Measurements from ENCODE around the gene TPRN. TPM values are rescaled to one million over a fixed set of nuclear protein-coding genes. Genes with fewer than 3 reads are reported as not detected.

The TPRN gene
- total and polyA plus RNA-seq, 2 of the 4 experiments (the other 2 are of a cell fraction), result 1.8 to 5.3 TPM

GRCh38 chr9:137242269-137243203 is 42.0 kb upstream of the TPRN start:
- Histone ChIP-seq H3K4me3 (ENCODE audit: insufficient read depth, low read depth, low read length) (peak overlapping the region; percentile 50), H3K36me3 (ENCODE audit: control insufficient read depth, insufficient read depth, low read length) (peaks cover 19% of the 10 kb centered on the region), H3K79me1 (ENCODE audit: low read depth in 1 of 2, low read length in 2 of 2) (peaks cover 9 to 44% of the 10 kb centered on the region in 2 experiments; a peak in 3 of 4 replicates), H4K5ac (ENCODE audit: low read depth, low read length) (no peak overlapping the region), H3K4me2 (ENCODE audit: low read depth, low read length) (peak overlapping the region; percentile 94), H3K56ac (ENCODE audit: extremely low read depth, insufficient read depth, low read length) (peak overlapping the region; percentile 59), H3K9ac (ENCODE audit: low read depth, low read length) (peak overlapping the region; percentile 90), H4K91ac (ENCODE audit: insufficient read depth, low read depth, low read length) (no peak overlapping the region), H3K4me1 (ENCODE audit: control insufficient read depth, insufficient read depth, low read length) (peaks cover 9% of the 10 kb centered on the region; the same call in 1 of the 2 replicates), H2BK5ac (ENCODE audit: low read depth, low read length, poor library complexity, severe bottlenecking) (no peak overlapping the region), H2BK15ac (ENCODE audit: low read depth, low read length) (no peak overlapping the region), H4K20me1 (ENCODE audit: insufficient read depth, low read length) (peaks cover 36% of the 10 kb centered on the region), H2BK20ac (ENCODE audit: low read depth, low read length) (no peak overlapping the region), H3K23ac (ENCODE audit: low read depth, low read length) (peak overlapping the region; percentile 14), H3K9me3 (ENCODE audit: control insufficient read depth, insufficient read depth, low read length) (no peaks in the 10 kb centered on the region), H3K14ac (replicated peaks; ENCODE audit: low read depth, low read length) (peak overlapping the region; percentile 48; the same call in 1 of the 2 replicates), H3K27me3 (ENCODE audit: control insufficient read depth, insufficient read depth, low read length) (no peaks in the 10 kb centered on the region), H4K8ac (ENCODE audit: low read depth in 2 of 2, low read length in 2 of 2) (no peak overlapping the region), H2AK9ac (replicated peaks; ENCODE audit: low read depth, low read length, poor library complexity) (no peak overlapping the region), H2BK120ac (ENCODE audit: low read depth, low read length) (no peak overlapping the region), H2AK5ac (ENCODE audit: low read depth, low read length) (no peak overlapping the region; the same call in 1 of the 2 replicates), H3K27ac (ENCODE audit: insufficient read depth, low read length) (peak overlapping the region; percentile 77; the same call in 1 of the 2 replicates), H3K18ac (ENCODE audit: low read depth, low read length) (no peak overlapping the region), H3K9me1 (ENCODE audit: insufficient read depth, low read length) (peaks cover 4% of the 10 kb centered on the region), H3K4ac (ENCODE audit: low read depth, low read length) (no peak overlapping the region), H2AFZ (replicated peaks; ENCODE audit: low read length, poor library complexity) (no peak overlapping the region)
- 62% methylated on average over 17 of the region's 36 CpGs; no CpG with 5 or more reads in 1 of the 2 experiments for WGBS, 2 experiments (ENCODE audit: extremely low coverage in 2 of 2, insufficient read length in 1 of 2)
- DNase-seq (no peak), ATAC-seq (ENCODE audit: low read depth) (no peak)
- in situ Hi-C loops (cut with MboI; ENCODE audit: low sequenced_read_pairs) (no loop called here), dilution Hi-C loops (cut with HindIII; ENCODE audit: low sequenced_read_pairs, unreplicated experiment) (no loop called here), intact Hi-C loops (cut with micrococcal nuclease) (no loop called here)
- ChIA-PET POLR2A (ENCODE audit: unreplicated experiment) (no interaction called here), CTCF (no interaction called here)
- BruUV-seq (replicated peaks), result no TSS peak
- TF ChIP-seq BHLHE40 (IDR thresholded peaks at IDR 0.05; ENCODE audit: low read depth, low read length), result no peak
- TF ChIP-seq RAD21 (IDR thresholded peaks at IDR 0.05; ENCODE audit: low read length), result no peak
- TF ChIP-seq RCOR1 (IDR thresholded peaks at IDR 0.05; ENCODE audit: insufficient replicate concordance, low read length), result no peak
- TF ChIP-seq SMC3 (IDR thresholded peaks at IDR 0.05; ENCODE audit: low read depth, low read length), result no peak
- no peak for TF ChIP-seq MAZ (IDR thresholded peaks at IDR 0.05; ENCODE audit: borderline replicate concordance, low read depth, low read length)
- TF ChIP-seq FOS (IDR thresholded peaks at IDR 0.05; ENCODE audit: low read depth, low read length), result no peak
- TF ChIP-seq ELK1 (IDR thresholded peaks at IDR 0.05; ENCODE audit: borderline replicate concordance, low read depth, low read length), result no peak
- no peak for TF ChIP-seq MXI1 (IDR thresholded peaks at IDR 0.05; ENCODE audit: borderline replicate concordance, low read depth, low read length)
- TF ChIP-seq CHD1 (IDR thresholded peaks at IDR 0.05; ENCODE audit: low read depth, low read length), result no peak; the same call in 1 of the 2 replicates
- TF ChIP-seq POLR2A (IDR thresholded peaks at IDR 0.05; ENCODE audit: low read depth, low read length), result no peak
- no peak for TF ChIP-seq USF2 (IDR thresholded peaks at IDR 0.05; ENCODE audit: low read depth, low read length)
